Measurements from ENCODE around the gene DIP2C.

Gene DIP2C

GRCh38 chr10:360653-361052, 328.8 kb downstream of the DIP2C start:
- H3K9me3 ChIP-seq (ENCODE audit: insufficient read depth, low read depth, low read length): no peaks in the 10 kb centered on the region
- TF ChIP-seq EZH2phosphoT487 (IDR thresholded peaks at IDR 0.05; ENCODE audit: borderline replicate concordance) (no peak), CTCF (conservative IDR thresholded peaks at IDR 0.05; ENCODE audit: low read length) (no peak)
- no peaks in the 10 kb centered on the region for H3F3A ChIP-seq (ENCODE audit: low read depth)
- no peak overlapping the region for H3K4me2 ChIP-seq (ENCODE audit: low read depth, low read length, poor library complexity, severe bottlenecking)
- H3K4me3 ChIP-seq (ENCODE audit: low read length, poor library complexity, severe bottlenecking): no peak overlapping the region
- H4K20me1 ChIP-seq (ENCODE audit: insufficient read depth, low read length, poor library complexity, severe bottlenecking): no peaks in the 10 kb centered on the region
- H3K36me3 ChIP-seq (ENCODE audit: insufficient read depth, low read length): no peaks in the 10 kb centered on the region
- no peaks in the 10 kb centered on the region for H3K4me1 ChIP-seq (ENCODE audit: insufficient read depth, low read length, poor library complexity, severe bottlenecking)
- H3K9ac ChIP-seq (ENCODE audit: low read depth, low read length, poor library complexity, severe bottlenecking): no peak overlapping the region
- no peaks in the 10 kb centered on the region for H3K9me2 ChIP-seq (replicated peaks; ENCODE audit: low read depth, low read length)
- H2AFZ ChIP-seq (ENCODE audit: low read length): no peak overlapping the region
- no peaks in the 10 kb centered on the region for H3K27me3 ChIP-seq (ENCODE audit: insufficient read depth, low read length, poor library complexity, severe bottlenecking)
- no peaks in the 10 kb centered on the region for H3K79me2 ChIP-seq (ENCODE audit: insufficient read depth, low read length)

DNA sequence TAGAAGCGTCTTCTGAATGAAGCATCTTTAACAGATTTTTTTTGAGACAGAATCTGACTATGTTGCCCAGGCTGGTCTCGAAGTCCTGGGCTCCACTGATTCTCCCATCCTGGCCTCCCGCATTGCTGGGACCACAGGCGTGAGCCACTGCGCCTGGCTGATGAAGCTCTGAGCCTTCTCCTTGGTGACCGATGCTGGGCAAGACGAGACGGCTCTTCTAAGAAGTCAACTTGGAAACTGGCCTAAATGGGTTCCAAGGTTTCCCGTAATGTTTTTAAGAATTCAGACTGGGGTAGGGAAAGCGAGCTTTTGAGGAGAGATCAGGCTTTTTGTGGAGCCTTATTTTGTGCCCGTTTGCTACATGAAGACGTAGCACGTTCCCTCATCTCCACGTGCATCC, 329.7 kb downstream of the DIP2C start:
- no peak overlapping the region for H3K4me3 ChIP-seq (ENCODE audit: low read length, poor library complexity, severe bottlenecking)
- no peaks in the 10 kb centered on the region for H4K20me1 ChIP-seq (ENCODE audit: insufficient read depth, low read length, poor library complexity, severe bottlenecking)
- TF ChIP-seq CTCF (conservative IDR thresholded peaks at IDR 0.05; ENCODE audit: low read length) (no peak), EZH2phosphoT487 (IDR thresholded peaks at IDR 0.05; ENCODE audit: borderline replicate concordance) (no peak)
- no peak overlapping the region for H3K9ac ChIP-seq (ENCODE audit: low read depth, low read length, poor library complexity, severe bottlenecking)
- no peaks in the 10 kb centered on the region for H3K4me1 ChIP-seq (ENCODE audit: insufficient read depth, low read length, poor library complexity, severe bottlenecking)
- H3K79me2 ChIP-seq (ENCODE audit: insufficient read depth, low read length): no peaks in the 10 kb centered on the region
- no peaks in the 10 kb centered on the region for H3K9me3 ChIP-seq (ENCODE audit: insufficient read depth, low read depth, low read length)
- H2AFZ ChIP-seq (ENCODE audit: low read length): no peak overlapping the region
- H3K9me2 ChIP-seq (replicated peaks; ENCODE audit: low read depth, low read length): no peaks in the 10 kb centered on the region
- no peaks in the 10 kb centered on the region for H3K27me3 ChIP-seq (ENCODE audit: insufficient read depth, low read length, poor library complexity, severe bottlenecking)
- no peak overlapping the region for H3K4me2 ChIP-seq (ENCODE audit: low read depth, low read length, poor library complexity, severe bottlenecking)
- no peaks in the 10 kb centered on the region for H3K36me3 ChIP-seq (ENCODE audit: insufficient read depth, low read length)
- H3F3A ChIP-seq (ENCODE audit: low read depth): no peaks in the 10 kb centered on the region

DNA sequence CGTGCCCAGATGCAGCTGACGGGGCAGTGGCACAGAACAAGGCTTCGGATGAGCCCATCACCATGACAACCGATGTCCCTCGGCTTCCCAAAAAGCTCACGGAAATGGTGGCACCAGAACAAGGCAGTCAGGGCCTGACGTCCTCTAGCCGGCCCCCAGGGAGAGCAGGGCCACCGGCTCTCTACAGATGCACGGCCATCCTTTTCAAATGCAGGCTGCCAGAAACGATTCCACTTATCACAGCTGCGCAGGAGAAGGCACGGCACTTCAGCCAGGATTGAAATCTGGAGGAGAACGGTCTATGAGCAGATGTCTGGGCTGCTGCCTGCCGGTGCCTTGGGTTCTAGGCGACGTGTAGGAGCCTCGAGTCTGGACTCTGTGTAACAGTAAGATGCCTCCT, 330.4 kb downstream of the DIP2C start:
- Histone ChIP-seq H3K4me2 (ENCODE audit: low read depth, low read length, poor library complexity, severe bottlenecking) (no peak overlapping the region), H3K9ac (ENCODE audit: low read depth, low read length, poor library complexity, severe bottlenecking) (no peak overlapping the region), H3K27me3 (ENCODE audit: insufficient read depth, low read length, poor library complexity, severe bottlenecking) (no peaks in the 10 kb centered on the region), H3K9me2 (replicated peaks; ENCODE audit: low read depth, low read length) (no peaks in the 10 kb centered on the region), H3K79me2 (ENCODE audit: insufficient read depth, low read length) (no peaks in the 10 kb centered on the region), H3K9me3 (ENCODE audit: insufficient read depth, low read depth, low read length) (no peaks in the 10 kb centered on the region), H4K20me1 (ENCODE audit: insufficient read depth, low read length, poor library complexity, severe bottlenecking) (no peaks in the 10 kb centered on the region), H2AFZ (ENCODE audit: low read length) (no peak overlapping the region), H3K4me3 (ENCODE audit: low read length, poor library complexity, severe bottlenecking) (no peak overlapping the region), H3F3A (ENCODE audit: low read depth) (no peaks in the 10 kb centered on the region), H3K4me1 (ENCODE audit: insufficient read depth, low read length, poor library complexity, severe bottlenecking) (no peaks in the 10 kb centered on the region), H3K36me3 (ENCODE audit: insufficient read depth, low read length) (no peaks in the 10 kb centered on the region)
- TF ChIP-seq EZH2phosphoT487 (IDR thresholded peaks at IDR 0.05; ENCODE audit: borderline replicate concordance) (no peak), CTCF (conservative IDR thresholded peaks at IDR 0.05; ENCODE audit: low read length) (no peak)

Measured in Loucy (cell line).